KMS-11 (cell line): Measurements from ENCODE around the gene STAG2.
"Not testable (repeated sequence)": the region's sequence is repeated elsewhere in the genome, so short reads cannot be mapped to it uniquely, and the experiment has no call there.

Experiments
- H2AFZ ChIP-seq: fragments of 200-600 bp; sonication (generic); 2 replicates; pipeline ENCODE4 v1.6.1; 2016; ENCODE audit warnings: antibody characterized with exemption, mixed run types, low read depth
- H3K27ac ChIP-seq: fragments of 200-600 bp; sonication (generic); 2 replicates; pipeline ENCODE4 v1.6.1; 2016; ENCODE audit warnings: mild to moderate bottlenecking, mixed run types
- H3K27me3 ChIP-seq: fragments of 200-600 bp; sonication (generic); 2 replicates; pipeline ENCODE4 v1.6.1; 2017; ENCODE audit warnings: mild to moderate bottlenecking, low read depth, mixed run types, moderate library complexity; ENCODE audit not compliant: insufficient read depth
- H3K36me3 ChIP-seq: fragments of 200-600 bp; sonication (generic); 2 replicates; pipeline ENCODE4 v1.6.1; 2017; ENCODE audit warnings: mild to moderate bottlenecking, mixed run types; ENCODE audit not compliant: insufficient read depth
- H3K4me1 ChIP-seq: fragments of 200-600 bp; sonication (generic); 2 replicates; pipeline ENCODE4 v1.6.1; 2016; ENCODE audit warnings: mild to moderate bottlenecking, low read depth, mixed run types; ENCODE audit not compliant: poor library complexity, severe bottlenecking
- H3K4me2 ChIP-seq: fragments of 200-600 bp; sonication (generic); 2 replicates; pipeline ENCODE4 v1.7.0; 2016; ENCODE audit warnings: mild to moderate bottlenecking, mixed run types
- H3K4me3 ChIP-seq: fragments of 200-600 bp; sonication (generic); IDR thresholded peaks from 2 replicates; pipeline ENCODE4 v1.6.1; 2017; ENCODE audit warnings: low read depth, low read length, mixed read lengths; ENCODE audit not compliant: insufficient read depth
- H3K79me2 ChIP-seq: fragments of 200-600 bp; sonication (generic); 2 replicates; pipeline ENCODE4 v1.6.1; 2016; ENCODE audit warnings: low read depth, mixed run types; ENCODE audit not compliant: insufficient read depth
- H3K9ac ChIP-seq: fragments of 200-600 bp; sonication (generic); 2 replicates; pipeline ENCODE4 v1.6.1; 2016; ENCODE audit warnings: mild to moderate bottlenecking, mixed run types
- H4K20me1 ChIP-seq: fragments of 200-600 bp; sonication (generic); 2 replicates; pipeline ENCODE4 v1.6.1; 2016; ENCODE audit warnings: mild to moderate bottlenecking, mixed run types; ENCODE audit not compliant: insufficient read depth
- TF ChIP-seq, protein P1 (sequence below): fragments of 200-600 bp; sonication (generic); conservative IDR thresholded peaks from 2 replicates; pipeline ENCODE4 v1.6.1; 2017; ENCODE audit warnings: low read depth, mild to moderate bottlenecking, antibody characterized with exemption, low read length, moderate library complexity, mixed read lengths

Gene STAG2

DNA sequence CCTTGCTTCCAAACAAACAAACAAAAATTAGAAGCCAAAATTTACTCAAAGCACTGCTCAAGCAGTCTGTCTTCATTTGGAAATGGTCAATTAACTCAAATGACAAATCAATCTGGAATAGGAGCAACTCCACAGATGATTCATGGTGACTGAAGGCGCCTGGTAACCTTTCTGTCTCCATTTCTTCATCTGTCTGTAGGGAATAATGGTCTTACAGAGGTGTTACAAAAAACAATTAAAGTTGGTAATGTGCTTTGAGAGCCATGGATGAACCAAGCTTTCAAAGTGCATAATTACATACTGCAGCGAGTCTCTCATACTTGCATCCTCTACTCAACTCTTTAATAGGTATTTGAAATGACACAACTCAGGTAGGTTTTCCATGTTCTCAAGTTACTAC is 38.3 kb upstream of the STAG2 start:
- H3K4me3 ChIP-seq: no peak overlapping the region
- no peaks in the 10 kb centered on the region for H3K79me2 ChIP-seq
- TF ChIP-seq, protein P1, sequence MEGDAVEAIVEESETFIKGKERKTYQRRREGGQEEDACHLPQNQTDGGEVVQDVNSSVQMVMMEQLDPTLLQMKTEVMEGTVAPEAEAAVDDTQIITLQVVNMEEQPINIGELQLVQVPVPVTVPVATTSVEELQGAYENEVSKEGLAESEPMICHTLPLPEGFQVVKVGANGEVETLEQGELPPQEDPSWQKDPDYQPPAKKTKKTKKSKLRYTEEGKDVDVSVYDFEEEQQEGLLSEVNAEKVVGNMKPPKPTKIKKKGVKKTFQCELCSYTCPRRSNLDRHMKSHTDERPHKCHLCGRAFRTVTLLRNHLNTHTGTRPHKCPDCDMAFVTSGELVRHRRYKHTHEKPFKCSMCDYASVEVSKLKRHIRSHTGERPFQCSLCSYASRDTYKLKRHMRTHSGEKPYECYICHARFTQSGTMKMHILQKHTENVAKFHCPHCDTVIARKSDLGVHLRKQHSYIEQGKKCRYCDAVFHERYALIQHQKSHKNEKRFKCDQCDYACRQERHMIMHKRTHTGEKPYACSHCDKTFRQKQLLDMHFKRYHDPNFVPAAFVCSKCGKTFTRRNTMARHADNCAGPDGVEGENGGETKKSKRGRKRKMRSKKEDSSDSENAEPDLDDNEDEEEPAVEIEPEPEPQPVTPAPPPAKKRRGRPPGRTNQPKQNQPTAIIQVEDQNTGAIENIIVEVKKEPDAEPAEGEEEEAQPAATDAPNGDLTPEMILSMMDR: no peak
- H3K27me3 ChIP-seq: no peaks in the 10 kb centered on the region
- H3K4me2 ChIP-seq: no peak overlapping the region
- H3K27ac ChIP-seq: no peak overlapping the region
- no peaks in the 10 kb centered on the region for H3K36me3 ChIP-seq
- H3K4me1 ChIP-seq: no peaks in the 10 kb centered on the region
- H2AFZ ChIP-seq: no peak overlapping the region
- H3K9ac ChIP-seq: no peak overlapping the region
- no peaks in the 10 kb centered on the region for H4K20me1 ChIP-seq

DNA sequence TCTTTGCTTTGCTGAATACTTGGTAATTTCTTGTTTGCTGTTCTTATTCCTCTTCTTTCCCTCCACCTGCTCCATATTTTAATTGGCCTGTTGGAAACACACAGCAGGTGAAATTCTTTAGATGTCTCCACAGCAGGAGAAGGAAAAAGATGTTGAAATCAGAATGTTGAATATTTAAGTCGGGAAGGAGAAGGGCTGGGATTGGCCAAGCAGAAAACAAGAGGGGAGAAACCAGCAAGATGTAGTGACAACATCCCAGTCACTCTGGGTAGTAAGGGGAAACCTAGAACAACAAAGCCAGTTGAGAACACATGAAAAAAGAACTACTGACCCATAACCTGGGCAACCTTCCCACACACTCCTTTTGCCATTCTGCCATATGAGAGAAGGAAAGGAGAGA is 37.3 kb upstream of the STAG2 start:
- Histone ChIP-seq H3K4me2 (no peak overlapping the region), H3K4me1 (no peaks in the 10 kb centered on the region), H3K27me3 (no peaks in the 10 kb centered on the region), H3K36me3 (no peaks in the 10 kb centered on the region), H3K79me2 (no peaks in the 10 kb centered on the region), H3K9ac (no peak overlapping the region), H4K20me1 (no peaks in the 10 kb centered on the region), H3K27ac (no peak overlapping the region), H3K4me3 (no peak overlapping the region), H2AFZ (no peak overlapping the region)
- TF ChIP-seq, protein P1: no peak

DNA sequence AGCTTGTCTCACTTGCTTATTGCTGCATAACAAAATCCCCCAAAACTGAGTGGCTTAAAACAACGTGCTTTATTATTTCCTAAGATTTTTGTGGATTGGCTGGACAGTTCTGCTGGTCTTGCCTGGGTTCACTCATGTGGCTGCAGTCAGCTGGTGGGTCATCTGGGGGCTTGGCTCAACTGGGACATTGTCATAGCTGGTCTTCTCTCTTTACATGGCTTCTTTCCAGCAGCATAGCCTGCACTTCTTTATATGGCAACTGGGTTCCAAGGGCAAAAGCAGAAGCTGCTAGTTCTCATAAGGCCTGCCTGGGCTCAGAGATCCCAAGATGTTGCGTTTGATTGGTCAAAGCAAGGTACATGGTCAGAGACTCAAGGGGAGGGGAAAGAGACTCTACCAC is 33.7 kb upstream of the STAG2 start:
- H3K4me2 ChIP-seq: no peak overlapping the region
- no peaks in the 10 kb centered on the region for H4K20me1 ChIP-seq
- no peak overlapping the region for H3K9ac ChIP-seq
- no peaks in the 10 kb centered on the region for H3K36me3 ChIP-seq
- H3K4me3 ChIP-seq: no peak overlapping the region
- no peak overlapping the region for H3K27ac ChIP-seq
- H3K27me3 ChIP-seq: no peaks in the 10 kb centered on the region
- TF ChIP-seq, protein P1: no peak
- H3K4me1 ChIP-seq: no peaks in the 10 kb centered on the region
- no peak overlapping the region for H2AFZ ChIP-seq
- no peaks in the 10 kb centered on the region for H3K79me2 ChIP-seq

DNA sequence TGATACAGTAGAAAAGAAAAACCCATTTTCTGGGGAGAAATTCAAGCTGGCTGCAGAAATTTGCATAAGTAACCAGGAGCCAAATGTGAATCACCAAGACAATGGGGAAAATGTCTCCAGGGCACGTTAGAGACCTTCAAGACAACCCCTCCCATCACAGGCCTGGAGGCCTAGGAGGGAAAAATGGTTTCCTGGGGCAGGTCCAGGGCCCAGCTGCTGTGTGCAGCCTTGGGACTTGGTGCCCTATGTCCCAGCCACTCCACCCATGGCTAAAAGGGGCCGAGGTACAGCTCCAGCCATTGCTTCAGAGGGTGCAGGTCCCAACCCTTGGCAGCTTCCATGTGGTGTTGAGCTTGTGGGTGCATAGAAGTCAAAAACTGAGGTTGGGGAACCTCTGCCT is 29.5 kb upstream of the STAG2 start:
- H3K4me3 ChIP-seq, H3K4me1 ChIP-seq, H3K27ac ChIP-seq: not testable (repeated sequence)

DNA sequence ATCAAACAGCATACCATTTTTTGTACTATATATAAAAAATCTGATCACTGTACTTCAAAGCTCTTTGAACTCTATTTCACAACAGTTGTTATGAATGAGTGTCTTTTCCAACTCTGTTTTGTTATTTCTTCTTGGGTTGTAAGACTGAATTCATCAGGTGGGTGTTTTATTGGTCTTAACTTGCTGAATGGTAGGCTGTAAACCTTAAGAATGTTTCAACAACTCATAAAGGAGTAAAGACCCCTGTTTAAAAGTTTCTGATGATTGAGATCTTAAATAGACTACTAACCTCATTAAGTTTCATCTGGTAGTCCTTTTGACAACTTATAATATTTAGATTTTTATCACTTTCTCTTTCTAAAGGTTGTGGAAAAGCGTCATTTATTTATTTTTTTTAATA is 18.4 kb upstream of the STAG2 start:
- Histone ChIP-seq H3K27me3 (no peaks in the 10 kb centered on the region), H3K36me3 (no peaks in the 10 kb centered on the region), H3K79me2 (no peaks in the 10 kb centered on the region), H3K4me2 (no peak overlapping the region), H3K4me1 (no peaks in the 10 kb centered on the region), H3K9ac (no peak overlapping the region), H3K27ac (no peak overlapping the region), H2AFZ (no peak overlapping the region), H3K4me3 (no peak overlapping the region), H4K20me1 (no peaks in the 10 kb centered on the region)
- TF ChIP-seq, protein P1: no peak

More for the DNA sequence above, 29.5 kb upstream of the STAG2 start:
- not testable (repeated sequence) for H3K4me2 ChIP-seq, H3K36me3 ChIP-seq, H2AFZ ChIP-seq, H3K79me2 ChIP-seq, H4K20me1 ChIP-seq, H3K27me3 ChIP-seq, H3K9ac ChIP-seq
